Type B pancreatic cell (in vitro differentiated cells): ENCODE data around the gene ABTB2. TPM values are rescaled to one million over a fixed set of nuclear protein-coding genes. Genes with fewer than 3 reads are reported as not detected.

Experiments
- DNase-seq: peaks from one replicate; pipeline ENCODE4 v3.0.0; 2021; ENCODE audit warnings: mixed read lengths; ENCODE audit not compliant: unreplicated experiment; ENCODE audit errors: extremely low spot score
- H3K27ac Mint-ChIP-seq: 2 replicates; pipeline ENCODE4 v1.8.0; 2021; ENCODE audit warnings: mild to moderate bottlenecking, mixed read lengths
- H3K27me3 Mint-ChIP-seq: 2 replicates; pipeline ENCODE4 v1.8.0; 2021; ENCODE audit warnings: mixed read lengths
- H3K36me3 Mint-ChIP-seq: 2 replicates; pipeline ENCODE4 v1.8.0; 2021; ENCODE audit warnings: mixed read lengths
- H3K4me1 Mint-ChIP-seq: one replicate; pipeline ENCODE4 v1.8.0; 2021; ENCODE audit warnings: mixed read lengths; ENCODE audit not compliant: unreplicated experiment
- H3K4me3 Mint-ChIP-seq: 2 replicates; pipeline ENCODE4 v1.8.0; 2021; ENCODE audit warnings: mild to moderate bottlenecking, mixed read lengths
- H3K9me3 Mint-ChIP-seq: 2 replicates; pipeline ENCODE4 v1.8.0; 2021; ENCODE audit warnings: mixed read lengths
- total RNA-seq: library from RNA; stranded (reverse); gene quantifications from 2 replicates; pipeline ENCODE4 v1.2.1, GENCODE V29; 2021; ENCODE audit warnings: low replicate concordance
- TF ChIP-seq, protein P1 (sequence below): fragments of 200-600 bp; sonication (generic); conservative IDR thresholded peaks from 2 replicates; pipeline ENCODE4 v1.5.0; 2021; ENCODE audit warnings: antibody characterized with exemption, mild to moderate bottlenecking

Gene ABTB2
- total RNA-seq, 1 donor from 2014 or later = 13.5 TPM

DNA sequence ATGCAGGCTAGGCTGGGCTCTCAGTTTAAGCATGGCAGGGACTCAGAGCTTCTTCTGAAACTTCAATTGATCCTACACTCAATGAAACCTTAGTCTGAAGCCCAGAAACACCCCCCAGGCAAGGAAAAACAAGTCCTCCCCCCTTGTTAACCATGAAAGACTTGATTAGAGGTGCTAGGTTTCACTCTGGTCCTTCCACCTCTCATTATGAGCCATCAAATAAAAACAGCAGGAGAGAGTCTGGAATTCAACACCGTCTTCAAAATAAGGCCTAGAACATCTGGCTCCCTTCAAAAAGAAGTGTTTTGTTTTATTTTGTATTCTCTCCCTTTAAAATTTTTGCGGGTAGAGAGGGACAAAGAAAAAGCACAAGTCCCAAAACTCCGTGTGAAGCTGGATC lies 156.7 kb downstream of the ABTB2 start:
- TF ChIP-seq, protein P1, sequence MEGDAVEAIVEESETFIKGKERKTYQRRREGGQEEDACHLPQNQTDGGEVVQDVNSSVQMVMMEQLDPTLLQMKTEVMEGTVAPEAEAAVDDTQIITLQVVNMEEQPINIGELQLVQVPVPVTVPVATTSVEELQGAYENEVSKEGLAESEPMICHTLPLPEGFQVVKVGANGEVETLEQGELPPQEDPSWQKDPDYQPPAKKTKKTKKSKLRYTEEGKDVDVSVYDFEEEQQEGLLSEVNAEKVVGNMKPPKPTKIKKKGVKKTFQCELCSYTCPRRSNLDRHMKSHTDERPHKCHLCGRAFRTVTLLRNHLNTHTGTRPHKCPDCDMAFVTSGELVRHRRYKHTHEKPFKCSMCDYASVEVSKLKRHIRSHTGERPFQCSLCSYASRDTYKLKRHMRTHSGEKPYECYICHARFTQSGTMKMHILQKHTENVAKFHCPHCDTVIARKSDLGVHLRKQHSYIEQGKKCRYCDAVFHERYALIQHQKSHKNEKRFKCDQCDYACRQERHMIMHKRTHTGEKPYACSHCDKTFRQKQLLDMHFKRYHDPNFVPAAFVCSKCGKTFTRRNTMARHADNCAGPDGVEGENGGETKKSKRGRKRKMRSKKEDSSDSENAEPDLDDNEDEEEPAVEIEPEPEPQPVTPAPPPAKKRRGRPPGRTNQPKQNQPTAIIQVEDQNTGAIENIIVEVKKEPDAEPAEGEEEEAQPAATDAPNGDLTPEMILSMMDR = no peak
- H3K27ac Mint-ChIP-seq = no peak overlapping the region
- H3K4me1 Mint-ChIP-seq = peaks cover 52% of the 10 kb centered on the region
- H3K36me3 Mint-ChIP-seq = peaks cover 9% of the 10 kb centered on the region
- no peak overlapping the region for H3K4me3 Mint-ChIP-seq
- DNase-seq = no peak
- no peaks in the 10 kb centered on the region for H3K27me3 Mint-ChIP-seq
- H3K9me3 Mint-ChIP-seq = no peaks in the 10 kb centered on the region

DNA sequence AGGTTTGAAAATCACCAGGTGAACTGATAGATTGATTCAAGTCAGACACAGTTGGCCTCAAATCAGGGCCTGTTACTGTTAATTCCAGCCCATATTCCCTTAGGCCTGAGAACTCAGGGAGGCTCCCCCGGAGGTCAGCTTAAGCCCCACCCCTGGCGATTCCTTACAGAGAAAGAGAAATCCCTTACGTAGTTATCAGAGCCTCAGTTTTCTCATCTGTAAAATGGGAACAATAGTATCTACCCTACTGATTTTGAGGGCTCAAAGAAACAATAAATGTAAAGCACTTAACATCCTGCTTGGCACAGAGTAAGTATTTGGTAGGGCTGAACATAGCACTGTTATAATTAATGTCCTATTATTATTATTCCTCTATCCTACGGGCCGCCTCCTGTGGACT lies 158.3 kb downstream of the ABTB2 start:
- H3K27ac Mint-ChIP-seq = no peak overlapping the region
- no peak for DNase-seq
- no peaks in the 10 kb centered on the region for H3K9me3 Mint-ChIP-seq
- TF ChIP-seq, protein P1 = no peak
- peaks cover 42% of the 10 kb centered on the region for H3K4me1 Mint-ChIP-seq
- H3K4me3 Mint-ChIP-seq = no peak overlapping the region
- no peaks in the 10 kb centered on the region for H3K27me3 Mint-ChIP-seq
- H3K36me3 Mint-ChIP-seq = peaks cover 9% of the 10 kb centered on the region

DNA sequence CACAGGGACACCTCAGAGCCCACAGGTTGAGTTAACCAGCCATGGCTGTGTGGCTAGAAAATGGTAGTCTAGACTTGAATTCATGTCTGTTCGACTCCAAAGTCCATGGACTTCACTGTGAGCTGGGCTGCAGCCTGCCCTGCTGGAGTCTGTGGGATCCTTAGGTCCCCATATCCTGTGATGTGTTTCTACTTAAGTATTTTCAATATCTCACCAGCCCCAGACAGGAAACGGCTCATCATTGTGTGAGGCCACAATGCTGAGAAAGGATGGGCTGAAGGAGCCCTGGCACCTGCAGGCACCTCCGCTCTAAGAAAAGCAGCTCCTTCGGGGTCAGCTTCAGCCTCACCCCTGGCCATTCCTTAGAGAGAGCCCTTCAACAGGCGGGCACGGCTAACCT lies 159.3 kb downstream of the ABTB2 start:
- H3K36me3 Mint-ChIP-seq = peaks cover 9% of the 10 kb centered on the region
- TF ChIP-seq, protein P1 = no peak
- H3K27me3 Mint-ChIP-seq = no peaks in the 10 kb centered on the region
- no peak for DNase-seq
- no peaks in the 10 kb centered on the region for H3K9me3 Mint-ChIP-seq
- peaks cover 32% of the 10 kb centered on the region for H3K4me1 Mint-ChIP-seq
- H3K27ac Mint-ChIP-seq = no peak overlapping the region
- no peak overlapping the region for H3K4me3 Mint-ChIP-seq

GRCh38 chr11:34197256-34197655 lies 160.6 kb downstream of the ABTB2 start:
- Mint-ChIP-seq H3K36me3 (peaks cover 11% of the 10 kb centered on the region), H3K27me3 (no peaks in the 10 kb centered on the region), H3K9me3 (no peaks in the 10 kb centered on the region), H3K27ac (no peak overlapping the region), H3K4me3 (no peak overlapping the region), H3K4me1 (peaks cover 38% of the 10 kb centered on the region)
- no peak for DNase-seq
- TF ChIP-seq, protein P1 = no peak

DNA sequence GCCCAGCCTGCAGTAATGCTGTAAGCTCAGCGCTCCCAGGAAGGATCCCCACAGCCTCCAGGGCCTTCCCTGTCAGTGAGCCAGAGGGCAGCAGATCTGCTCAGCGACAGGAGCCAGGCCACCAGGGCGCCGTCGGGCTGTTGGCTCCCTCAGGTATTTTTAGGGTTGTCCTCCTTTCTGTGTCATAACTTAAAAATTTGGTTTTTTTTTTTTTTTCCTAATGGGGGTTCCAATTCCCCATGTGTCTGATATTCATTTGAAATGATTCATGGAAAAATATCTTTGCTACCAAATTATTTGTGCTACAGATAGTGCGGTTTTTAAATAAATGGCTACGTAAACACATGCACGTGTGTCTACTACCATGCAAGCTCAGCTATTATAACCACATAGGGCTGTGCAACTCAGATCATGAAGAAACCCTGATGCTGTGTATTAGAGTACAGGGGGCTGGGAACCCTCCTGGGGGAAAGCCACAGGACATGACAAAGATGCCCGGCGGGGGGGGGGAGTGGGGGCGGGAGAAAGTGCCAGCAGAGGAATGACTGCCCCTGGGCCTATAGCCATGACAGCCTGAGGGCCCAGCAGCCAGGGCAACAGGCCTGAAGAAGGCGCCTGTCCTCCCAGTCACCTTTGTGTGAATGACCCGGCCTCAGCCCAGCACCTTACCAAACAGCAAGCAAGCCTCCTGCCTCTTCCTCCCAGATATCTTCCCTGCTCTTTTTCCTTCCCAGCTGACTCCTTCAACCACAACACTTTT lies 163.1 kb downstream of the ABTB2 start:
- TF ChIP-seq, protein P1 = no peak
- Mint-ChIP-seq H3K27me3 (no peaks in the 10 kb centered on the region), H3K27ac (no peak overlapping the region), H3K36me3 (peaks cover 7% of the 10 kb centered on the region), H3K4me3 (no peak overlapping the region), H3K9me3 (no peaks in the 10 kb centered on the region), H3K4me1 (peaks cover 22% of the 10 kb centered on the region)
- DNase-seq = no peak
